ENCODE results near the gene KCNJ8.

- TF ChIP-seq CTCF (conservative IDR thresholded peaks at IDR 0.05 in 1 of 2, IDR thresholded peaks at IDR 0.05 in 1 of 2; ENCODE audit: extremely low read depth in 1 of 2, insufficient read depth in 1 of 2, low read depth in 1 of 2, low read length in 2 of 2), result no peak
- no peak for TF ChIP-seq EZH2 (IDR thresholded peaks at IDR 0.05; ENCODE audit: borderline replicate concordance, low read length)
Measured at GRCh38 chr12:21809100-21809499, 34.6 kb upstream of the KCNJ8 start.
